Stimulated activated naive CD4-positive, alpha-beta T cell treated with Interleukin-2 at 50 U/mL for 16 hours (primary cell): ENCODE data around the gene CCT4.
"Not testable (repeated sequence)": the region's sequence is repeated elsewhere in the genome, so short reads cannot be mapped to it uniquely, and the experiment has no call there.

Source experiments
- DNase-seq: peaks from one replicate; lab custom pipeline; 2025; lab: John Stamatoyannopoulos, UW

CCT4 gene

DNA sequence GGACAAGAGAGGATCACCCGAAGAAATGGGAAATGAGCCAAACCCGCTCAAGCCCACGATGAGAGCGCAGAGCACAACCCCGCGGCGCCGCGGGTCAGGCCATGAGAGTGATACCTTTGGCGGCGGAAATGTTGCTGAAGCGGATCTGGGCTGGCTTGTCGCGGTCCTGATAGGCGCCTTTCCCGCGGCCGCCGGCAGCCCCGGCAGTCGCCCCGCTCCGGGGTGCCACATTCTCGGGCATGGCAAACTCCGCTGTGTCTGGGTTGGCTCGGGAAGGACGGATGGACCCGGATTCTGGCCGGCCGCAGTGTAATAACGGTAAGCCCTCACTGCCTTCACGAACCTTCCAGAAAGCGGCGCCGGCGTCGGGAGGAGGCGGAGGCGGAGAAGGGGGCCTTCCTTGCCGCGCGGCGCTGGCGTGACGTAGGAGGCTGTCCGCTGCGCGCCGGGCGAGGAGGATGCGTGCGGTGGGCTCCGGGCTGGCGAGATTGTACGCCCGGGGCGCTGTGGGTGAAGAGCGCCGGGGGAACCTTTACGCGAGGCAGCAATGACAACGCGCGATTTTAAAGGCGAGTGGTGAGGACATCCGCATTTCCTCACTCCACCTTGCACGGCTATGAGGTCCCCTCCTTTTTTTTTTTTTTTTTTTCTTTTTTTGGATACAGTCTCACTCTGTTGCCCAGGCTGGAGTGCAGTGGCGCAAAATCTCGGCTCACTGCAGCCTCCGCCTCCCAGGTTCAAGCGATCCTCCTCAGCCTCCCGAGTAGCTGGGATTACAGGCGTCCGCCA is at the start of gene CCT4:
Gene CCT4, minus strand, starts transcription at position 390 of the 789 bp plus-strand sequence. Its CDS starts 149 bp downstream, at position 241.
- peak; percentile 81 for DNase-seq

DNA sequence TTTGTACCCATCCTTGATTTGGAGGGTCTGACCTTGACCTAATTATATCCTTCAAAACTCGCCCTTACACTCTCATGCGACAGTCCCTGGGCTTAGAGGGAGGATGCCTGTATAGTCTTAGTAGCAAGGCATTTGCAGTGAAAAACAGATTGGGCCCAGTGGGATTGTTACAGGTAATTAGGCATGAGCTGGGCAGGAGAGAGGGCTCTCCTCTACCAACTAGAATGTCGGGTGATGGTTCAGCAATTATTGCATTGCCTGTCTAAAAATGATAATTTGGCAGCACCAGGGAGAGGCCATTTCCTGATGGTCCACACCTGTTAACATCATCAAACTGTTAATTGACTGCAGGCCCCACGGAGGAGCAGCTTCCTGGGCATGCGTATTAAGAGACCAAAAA is 49.4 kb upstream of the CCT4 start:
- no peak for DNase-seq

GRCh38 chr2:61937098-61937497 is 48.6 kb upstream of the CCT4 start:
- DNase-seq = no peak

DNA sequence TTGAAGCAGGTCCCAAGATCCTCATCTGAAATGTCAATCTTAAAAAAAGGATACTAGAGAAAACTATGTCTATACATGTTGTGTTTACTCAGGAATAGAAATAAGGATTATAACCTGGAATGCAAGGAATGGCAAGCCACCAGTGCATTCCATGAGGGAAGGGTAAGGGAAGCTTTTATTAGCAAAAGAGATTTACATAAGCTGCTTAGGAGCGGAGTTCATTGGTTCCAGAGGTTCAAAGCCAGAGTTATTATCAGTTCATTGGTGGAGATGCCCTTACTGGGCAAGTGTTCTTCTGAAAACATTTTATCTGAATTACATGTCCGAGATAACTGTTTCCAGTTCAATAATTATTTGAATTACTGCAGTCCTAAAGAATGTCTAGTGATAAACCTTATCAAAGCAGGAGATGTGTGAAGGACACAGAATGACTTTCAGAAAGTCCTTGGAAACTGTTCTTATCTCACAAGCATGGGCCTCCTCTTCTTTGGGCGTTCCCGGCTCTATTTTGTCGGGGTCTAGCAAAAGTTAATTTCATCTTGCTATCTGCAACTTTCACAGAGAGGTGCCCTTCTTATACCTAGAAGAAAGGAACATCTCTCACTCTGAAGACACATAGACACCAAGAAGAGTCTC is 40.5 kb upstream of the CCT4 start:
- DNase-seq = no peak

GRCh38 chr2:61926531-61927477 is 38.3 kb upstream of the CCT4 start:
- DNase-seq = no peak

DNA sequence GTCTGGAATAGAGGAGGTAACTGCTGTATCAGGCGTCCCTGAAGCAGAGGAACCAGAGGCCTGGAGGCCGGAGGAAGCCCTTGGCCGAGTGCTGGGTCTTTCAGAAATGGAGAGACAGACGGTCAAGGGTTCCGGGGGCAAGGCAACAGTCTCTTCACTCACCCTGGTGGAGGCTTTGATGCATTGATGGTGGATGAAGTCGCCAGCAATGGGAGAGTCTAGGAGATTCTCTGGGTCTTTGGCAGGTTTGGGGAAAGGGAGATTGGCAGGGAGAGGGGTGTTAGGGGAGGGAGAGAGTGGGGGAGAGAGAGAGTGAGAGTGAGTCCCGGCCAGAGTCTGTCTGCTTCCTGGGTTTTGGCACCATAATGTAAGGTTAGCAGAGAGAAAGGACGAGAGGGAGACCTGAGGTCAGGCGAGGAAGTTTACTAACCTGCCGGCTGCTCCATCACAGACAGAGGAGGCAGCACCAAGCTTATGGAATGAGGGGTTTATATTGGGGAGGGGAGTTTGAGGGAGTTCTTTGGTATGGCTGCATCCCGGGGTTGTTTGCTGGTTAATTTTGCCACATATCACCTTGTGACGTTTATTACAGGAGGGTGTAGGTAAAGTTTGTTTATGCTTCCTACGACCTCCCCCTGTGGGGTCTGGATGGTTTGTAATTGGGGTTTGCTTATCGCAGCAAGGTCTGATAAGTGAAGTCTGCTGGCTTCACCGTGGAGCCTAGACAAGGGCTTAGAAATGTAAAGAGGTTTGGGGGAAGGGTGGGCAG is 36.6 kb upstream of the CCT4 start:
- DNase-seq = no peak

DNA sequence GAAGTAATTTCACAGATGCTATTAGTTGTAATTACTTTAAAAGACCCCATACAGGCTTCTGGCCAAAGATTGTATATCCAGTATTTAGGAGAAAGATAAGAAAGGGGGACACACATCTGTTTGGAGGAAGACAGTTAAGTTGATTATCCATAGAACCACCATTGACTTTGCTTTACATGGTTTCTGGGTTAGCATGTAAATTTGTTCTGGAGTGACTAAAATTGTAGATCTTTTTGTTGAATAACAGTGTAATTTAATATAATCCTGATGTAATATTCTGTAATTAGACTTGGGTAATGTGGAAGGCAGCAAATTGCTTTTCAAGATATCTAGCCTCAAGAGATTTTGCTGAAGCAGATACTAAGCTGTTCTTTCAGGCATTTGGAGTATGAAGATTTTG is 34.3 kb upstream of the CCT4 start:
- DNase-seq = no peak

- DNase-seq = no peak
These were observed 32.1 kb upstream of the CCT4 start for GRCh38 chr2:61920548-61920947.

DNA sequence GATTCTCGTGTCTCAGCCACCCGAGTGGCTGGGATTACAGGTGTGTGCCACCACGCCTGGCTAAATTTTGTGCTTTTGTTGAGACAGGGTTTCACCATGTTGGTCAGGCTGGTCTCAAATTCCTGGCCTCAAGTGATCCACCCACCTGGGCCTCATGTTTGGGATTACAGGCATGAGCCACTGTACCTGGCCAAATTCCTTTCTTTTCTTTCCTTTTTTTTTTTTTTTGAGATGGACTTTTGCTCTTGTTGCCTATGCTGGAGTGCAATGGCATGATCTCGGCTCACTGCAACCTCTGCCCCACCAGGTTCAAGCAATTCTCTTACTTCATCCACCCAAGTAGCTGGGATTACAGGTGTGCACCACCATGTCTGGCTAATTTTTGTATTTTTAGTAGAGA is 26.3 kb upstream of the CCT4 start:
- DNase-seq = not testable (repeated sequence)

GRCh38 chr2:61911510-61911909 is 23.1 kb upstream of the CCT4 start:
- no peak for DNase-seq

- no peak for DNase-seq
These were observed 22.1 kb upstream of the CCT4 start for GRCh38 chr2:61910603-61911002.

DNA sequence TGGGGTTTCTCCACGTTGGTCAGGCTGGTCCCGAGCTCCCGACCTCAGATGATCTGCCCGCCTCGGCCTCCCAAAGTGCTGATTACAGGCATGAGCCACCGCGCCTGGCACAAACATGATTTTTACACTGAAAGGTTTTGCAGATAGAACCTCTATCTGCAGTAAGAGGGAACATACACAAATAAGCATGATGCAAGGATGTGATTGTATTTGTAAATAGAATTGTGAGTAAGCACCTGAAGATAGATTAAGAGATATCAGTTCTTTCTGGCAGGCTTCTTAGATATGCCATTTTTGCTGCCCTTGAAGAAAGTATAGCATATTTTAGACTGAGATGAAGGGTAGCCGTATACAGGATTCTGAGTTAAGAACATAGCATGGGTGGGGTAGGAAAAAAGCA is 20.7 kb upstream of the CCT4 start:
- DNase-seq = no peak

DNA sequence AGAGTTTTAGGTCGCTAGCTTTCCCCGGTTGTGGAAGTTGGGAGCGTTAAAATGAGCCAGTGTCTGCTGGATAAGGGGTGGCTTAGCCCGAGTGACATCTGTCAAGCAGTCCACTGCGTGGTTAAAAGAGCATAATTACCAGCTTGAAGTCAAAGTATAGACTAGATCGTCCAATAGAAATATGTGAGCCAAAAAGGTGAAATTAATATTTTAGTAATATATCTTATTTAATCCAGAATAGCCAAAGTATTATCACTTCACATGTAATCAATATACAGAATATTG is 17.7 kb upstream of the CCT4 start:
- no peak for DNase-seq

- DNase-seq = peak; percentile 81
These were observed 17.1 kb upstream of the CCT4 start, which contains the start of gene COMMD1 for GRCh38 chr2:61905372-61906185. Gene COMMD1 (plus strand): TSS chr2:61905674. CDS start chr2:61905679, 5 bp downstream.

DNA sequence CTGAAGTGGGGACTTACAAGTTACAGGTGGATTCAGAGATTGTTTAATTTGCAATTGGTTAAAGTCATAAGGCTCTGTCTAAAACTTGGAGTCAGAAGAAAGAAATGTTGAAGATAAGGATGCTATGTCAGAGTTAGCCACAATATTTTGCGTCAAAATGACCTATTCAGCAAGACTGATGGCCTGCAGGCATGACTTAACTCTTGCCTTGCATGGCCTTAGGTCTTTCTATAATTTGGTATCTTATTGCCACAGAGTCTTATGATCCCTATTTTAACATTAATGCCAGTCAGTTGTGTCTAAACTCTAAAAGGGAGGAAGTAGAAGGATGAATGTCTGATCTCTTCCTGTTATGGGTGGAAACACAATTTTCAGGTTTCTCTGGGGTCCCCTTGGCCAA is 11.8 kb upstream of the CCT4 start:
- no peak for DNase-seq

- DNase-seq = no peak
These were observed 10.4 kb upstream of the CCT4 start for GRCh38 chr2:61898810-61899209.

- DNase-seq = peak; percentile 11
These were observed 664 bp downstream of the CCT4 start for GRCh38 chr2:61887717-61888266.

DNA sequence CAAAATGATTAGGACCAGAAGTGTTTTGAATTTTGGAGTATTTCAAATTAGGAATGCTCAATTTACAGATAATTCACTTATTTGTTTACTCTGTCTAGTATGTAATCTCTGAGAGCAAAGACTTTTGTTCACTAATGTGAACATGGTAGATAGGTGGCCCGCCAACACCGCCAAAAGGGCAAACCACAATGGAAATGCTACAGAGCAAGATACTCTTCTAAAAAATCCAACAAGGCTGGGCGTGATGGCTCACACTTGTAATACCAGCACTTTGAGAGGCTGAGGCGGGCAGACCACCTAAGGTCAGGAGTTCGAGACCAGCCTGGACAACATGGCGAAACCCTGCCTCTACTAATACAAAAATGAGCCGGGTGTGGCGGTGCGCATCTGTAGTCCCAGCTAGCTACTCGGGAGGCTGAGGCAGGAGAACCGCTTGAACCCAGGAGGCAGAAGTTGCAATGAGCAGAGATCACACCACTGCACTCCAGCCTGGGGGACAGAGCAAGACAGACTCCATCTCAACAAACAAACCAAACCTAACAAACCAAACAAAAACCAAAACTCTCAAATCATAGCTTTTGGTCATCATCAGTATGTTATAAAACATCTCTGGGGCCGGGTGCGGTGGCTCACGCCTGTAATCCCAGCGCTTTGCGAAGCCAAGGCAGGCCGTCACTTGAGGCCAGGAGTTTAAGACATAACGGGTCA is 2.4 kb downstream of the CCT4 start:
- no peak for DNase-seq

DNA sequence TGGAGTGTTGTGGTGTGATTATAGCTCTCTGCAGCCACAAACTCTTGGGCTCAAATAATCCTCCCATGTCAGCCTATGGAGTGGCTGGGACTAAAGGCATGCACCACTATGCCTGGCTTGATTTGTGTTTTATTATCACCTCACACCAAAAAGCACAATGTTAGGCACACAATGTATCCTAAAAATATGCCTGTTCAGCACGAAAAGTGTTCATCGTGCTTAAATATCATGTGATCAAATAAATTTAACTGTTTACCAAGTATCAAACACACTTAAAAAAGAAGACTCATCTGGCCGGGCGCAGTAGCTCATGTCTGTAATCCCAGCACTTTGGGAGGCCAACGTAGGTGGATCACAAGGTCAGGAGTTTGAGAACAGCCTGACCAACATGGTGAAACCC is 5.6 kb downstream of the CCT4 start:
- no peak for DNase-seq

DNA sequence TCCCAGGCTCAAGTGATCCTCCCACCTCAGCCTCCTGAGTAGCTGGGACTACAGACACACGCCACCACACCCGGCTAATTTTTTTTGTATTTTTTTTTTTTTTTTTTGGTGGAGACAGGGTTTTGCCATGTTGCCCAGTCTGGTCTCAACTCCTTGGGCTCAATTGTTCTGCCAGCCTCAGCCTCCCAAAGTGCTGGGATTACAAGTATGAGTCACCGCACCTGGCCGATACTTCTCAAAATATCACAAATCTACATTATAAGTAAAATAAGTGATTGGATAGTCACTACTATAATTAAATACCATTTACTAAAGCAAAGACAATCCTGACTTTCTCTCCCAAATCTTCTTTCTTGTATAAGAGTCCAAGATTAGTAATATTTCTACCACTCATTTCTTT is 9.1 kb downstream of the CCT4 start:
- not testable (repeated sequence) for DNase-seq
